HG02588 (cell line): Measurements from ENCODE around the gene ZNF277.
"Not testable (repeated sequence)": the region's sequence is repeated elsewhere in the genome, so short reads cannot be mapped to it uniquely, and the experiment has no call there.

Experiments
- ATAC-seq: cut with Tn5 transposase; IDR thresholded peaks from one replicate; pipeline ENCODE4 v1.9.1; 2021; ENCODE audit warnings: mild to moderate bottlenecking, moderate library complexity; ENCODE audit not compliant: unreplicated experiment

ZNF277 gene

DNA sequence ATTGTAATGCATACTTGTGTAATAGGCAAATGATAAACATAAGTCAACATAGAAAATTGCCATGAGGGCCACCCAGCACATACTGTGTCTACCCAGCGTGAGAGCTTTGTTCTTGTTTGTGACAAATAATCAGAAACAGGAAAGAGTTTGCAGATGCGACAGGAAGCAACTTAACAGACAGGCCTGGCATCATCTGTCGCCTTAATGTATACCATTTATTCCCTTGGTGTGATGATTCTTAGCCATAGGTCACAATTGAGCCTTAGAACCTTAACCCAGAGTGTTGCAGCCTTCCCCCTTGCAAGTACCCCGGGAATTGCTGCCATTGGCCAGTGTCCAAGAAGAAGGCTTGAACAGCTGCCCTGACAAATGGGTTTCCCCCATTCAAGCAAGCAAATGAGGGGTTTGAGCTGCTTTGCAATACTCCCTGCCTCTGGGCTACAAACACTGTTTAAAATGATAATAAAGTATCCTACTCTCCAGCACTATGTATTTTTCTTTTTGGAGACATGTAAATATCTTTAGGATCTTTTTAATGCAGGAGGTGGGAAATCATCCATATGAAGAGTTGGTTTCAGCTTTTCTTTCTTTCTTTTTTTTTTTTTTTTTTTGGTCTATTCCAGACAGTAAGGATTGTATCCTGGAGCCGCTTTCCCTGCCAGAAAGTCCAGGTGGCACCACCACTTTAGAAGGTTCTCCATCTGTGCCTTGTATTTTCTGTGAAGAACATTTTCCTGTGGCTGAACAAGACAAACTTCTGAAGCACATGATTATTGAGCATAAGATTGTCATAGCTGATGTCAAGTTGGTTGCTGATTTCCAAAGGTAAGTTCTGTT is 80.0 kb downstream of the ZNF277 start:
- ATAC-seq: peak; percentile 61

DNA sequence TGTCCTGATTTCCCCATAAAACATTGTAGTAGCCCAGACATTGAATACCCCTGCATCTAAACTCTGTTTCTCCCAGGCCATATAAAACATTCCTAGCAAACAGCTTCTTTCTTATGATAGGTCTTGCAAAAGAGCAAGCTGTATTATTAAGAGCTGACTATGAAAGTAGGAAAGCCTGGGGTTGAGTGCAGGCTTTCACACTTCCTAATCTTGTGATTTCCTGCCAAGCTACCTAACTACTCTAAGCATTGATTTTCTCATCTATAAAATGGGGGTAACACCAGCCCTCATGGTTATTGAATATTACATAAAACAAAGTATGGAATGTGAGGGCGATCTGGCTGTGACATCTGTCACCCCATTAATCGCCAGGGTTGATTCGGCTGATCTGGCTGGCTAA is 81.8 kb downstream of the ZNF277 start:
- no peak for ATAC-seq

DNA sequence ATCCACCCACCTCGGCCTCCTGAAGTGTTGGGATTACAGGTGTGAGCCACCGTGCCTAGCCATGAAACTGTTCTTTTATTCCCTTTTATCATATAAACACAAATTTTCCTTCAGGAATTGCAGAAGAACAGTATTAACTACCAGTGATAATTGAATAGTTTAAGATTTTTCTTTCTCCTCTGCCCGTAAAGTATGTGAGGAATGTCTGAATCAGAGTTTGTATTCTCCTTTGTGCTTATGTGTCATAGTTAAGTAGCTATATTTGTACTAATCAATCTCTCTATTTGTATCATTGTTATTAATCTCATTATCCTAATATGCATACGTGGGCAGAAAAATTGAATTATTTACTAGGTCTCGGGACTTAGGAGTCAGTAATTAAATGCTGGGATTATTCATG is 83.6 kb downstream of the ZNF277 start:
- ATAC-seq: no peak

DNA sequence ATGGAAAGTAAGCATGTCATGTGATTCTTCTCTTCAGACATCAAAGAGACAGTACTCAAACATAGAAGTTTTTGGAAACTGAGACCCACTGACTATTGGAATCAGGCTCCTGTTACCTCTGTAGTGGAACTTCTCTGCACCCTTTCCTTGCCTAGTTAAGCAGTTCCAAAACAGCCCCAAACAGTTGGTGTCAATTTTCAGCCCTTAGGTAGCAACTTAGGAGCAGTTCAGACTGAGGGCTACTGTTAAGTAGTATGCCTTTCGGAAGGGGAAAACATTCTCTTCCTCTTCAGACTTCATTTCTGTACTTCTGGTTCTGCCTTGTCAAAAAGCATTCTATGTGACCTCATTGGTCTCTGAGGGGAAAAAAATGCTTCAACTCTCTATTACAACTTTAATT is 85.7 kb downstream of the ZNF277 start:
- no peak for ATAC-seq

DNA sequence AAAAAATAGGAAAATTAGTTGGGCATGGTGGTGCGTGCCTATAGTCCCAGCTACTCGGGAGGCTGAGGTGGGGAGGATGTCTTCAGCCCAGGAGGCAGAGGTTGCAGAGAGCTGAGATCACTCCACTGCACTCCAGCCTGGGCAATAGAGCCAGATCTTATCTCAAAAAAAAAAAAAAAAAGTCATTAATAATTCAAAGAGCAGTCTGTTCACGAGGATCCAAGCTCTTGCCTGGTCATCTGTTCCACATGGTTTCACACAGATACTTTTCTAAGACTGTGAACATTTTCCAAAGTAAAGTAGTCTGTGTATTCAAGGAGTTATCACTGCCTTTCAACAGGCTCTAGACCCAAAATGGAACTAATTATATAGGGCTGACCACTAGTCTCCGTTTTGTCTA is 86.9 kb downstream of the ZNF277 start:
- ATAC-seq: no peak

DNA sequence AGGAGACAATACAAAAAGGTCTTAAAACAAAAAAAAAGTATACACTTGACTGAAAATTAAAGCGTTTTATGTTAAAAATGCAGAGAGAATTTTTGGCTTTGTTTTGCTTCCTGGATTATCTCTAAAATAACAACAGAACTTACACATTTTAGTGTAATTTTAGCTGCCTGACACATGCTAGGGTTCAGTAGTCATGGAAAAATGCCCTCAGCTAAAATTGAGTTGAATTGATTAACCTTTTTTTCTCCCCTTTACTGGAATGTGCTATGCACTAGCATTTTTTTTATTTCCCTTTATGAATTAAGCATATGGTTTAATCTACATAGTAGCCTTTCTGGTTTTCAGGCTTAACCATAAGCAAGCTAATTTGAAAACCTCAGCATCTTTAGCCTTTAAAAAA is 89.9 kb downstream of the ZNF277 start:
- no peak for ATAC-seq

DNA sequence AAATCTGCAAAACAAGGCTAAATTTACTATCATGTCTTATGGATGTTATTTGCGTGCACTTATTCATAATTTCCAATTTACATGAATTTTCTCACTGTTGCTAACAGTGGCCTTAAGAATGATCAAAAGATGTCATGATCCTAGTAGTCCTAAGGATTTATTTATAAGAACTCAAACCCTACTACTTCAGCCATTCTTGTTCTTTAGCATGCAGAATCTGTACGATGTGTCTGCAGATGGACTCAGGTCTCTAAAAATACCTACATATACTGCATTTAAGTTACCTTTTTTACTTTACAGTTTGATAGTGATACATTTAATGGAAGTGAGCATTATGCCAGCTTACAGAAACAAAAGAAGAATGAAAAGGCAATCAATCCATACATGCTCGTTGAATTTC is 91.2 kb downstream of the ZNF277 start:
- ATAC-seq: no peak

DNA sequence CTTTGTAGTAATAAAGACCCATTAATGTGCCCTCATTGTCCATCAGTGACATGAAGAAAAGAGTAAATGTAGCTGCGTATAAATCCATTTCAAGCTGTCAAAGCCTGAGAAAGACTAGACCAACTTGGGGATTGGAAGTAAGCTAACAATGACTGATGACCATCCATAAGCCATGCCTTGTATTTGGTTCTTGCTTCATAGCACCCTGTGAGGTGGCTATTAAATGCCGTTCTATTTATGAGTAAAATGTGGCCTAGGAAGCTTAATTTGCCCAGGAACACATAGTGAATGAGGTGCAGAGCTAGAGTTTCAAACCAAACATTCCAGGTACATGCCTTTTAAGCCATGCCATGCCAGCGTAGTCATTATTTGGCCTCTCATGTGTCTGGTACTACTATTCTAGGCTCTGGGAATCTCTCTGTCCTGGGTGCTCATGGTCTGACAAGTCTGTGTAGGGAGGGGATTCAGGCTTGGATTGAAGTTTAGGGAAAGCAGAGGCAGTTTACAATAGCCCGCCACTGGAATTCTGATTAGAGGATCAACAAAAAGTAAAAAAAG is 92.1 kb downstream of the ZNF277 start:
- no peak for ATAC-seq

DNA sequence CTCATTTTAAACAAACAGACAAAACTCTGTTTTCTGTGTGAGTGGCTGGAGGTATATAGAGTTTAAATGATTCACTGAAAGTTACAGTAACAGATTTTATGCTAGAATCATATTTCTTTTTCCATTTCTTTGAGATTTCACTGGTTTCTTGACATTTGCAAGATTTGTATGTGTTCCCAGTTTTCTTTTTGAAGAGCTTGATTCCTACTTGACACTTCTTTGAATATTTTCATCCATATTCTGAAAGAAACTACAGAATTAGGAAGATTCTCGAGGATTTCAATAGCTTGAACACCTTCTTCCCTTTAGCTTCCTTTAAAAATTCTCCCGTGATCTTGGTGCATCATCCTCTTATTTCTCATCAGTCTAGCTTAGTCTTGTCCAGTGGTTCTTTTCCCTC is 93.6 kb downstream of the ZNF277 start:
- no peak for ATAC-seq

DNA sequence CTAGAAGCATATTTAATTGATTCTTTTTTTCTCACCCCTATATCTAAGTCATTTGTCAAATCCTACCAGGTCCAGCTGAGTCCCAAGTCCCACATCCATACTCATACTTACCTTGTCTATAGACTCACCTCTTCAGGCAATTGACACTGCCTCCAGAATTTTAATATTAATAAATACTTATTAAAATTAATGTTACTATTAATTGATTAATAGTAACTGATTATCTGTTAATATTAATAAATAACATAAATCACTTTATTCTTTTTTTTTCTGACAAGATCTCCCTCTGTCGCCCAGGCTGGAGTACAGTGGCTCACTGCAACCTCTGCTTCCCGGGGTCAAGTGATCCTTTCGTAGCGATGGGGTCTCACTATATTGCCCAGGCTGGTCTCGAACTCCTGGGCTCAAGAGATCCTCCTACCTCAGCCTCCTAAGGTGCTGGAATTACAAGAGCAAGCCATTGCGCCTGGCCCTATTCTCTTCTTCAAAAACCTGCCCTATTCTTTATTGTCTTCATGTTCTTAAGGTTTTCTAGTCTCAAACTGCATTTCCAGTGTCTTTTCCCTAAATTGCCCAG is 94.4 kb downstream of the ZNF277 start:
- ATAC-seq: no peak

DNA sequence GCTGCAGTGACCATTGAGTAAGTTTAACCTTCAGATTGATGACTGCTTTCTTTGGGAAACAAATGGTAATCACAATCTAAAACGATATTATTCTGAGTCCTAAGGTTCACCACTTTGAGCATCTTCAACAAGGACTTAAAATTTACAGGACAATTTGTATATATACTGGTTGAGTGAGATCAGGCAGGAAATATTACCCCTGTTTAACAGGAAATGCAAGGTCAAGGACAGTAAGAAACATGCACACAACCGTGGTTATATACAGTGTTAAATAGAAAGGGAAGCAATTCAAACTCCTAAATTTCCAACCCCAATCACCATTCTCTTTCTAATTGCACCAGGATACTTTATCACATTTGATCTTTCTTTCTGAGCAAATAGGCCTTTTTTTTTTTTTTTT is 96.1 kb downstream of the ZNF277 start:
- no peak for ATAC-seq

DNA sequence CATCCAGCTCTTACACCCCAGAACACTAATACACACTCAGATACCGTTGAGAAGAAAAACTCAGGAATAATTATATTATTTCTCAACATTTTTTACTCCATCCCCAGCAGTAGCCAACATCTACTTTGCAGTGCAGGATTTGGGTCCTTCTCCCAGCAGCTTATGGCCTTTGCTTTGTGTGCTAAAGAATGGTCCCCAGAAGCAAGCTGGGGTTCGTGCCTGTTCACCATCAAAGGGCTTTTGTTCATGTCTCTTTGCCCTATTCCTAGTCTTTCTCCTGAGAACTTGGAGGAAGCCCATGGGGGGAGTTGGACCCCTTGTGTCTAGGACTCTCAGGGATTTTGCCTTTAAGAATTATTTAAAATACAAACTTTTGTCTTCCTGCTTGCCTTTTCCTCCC is 100.4 kb downstream of the ZNF277 start:
- no peak for ATAC-seq

DNA sequence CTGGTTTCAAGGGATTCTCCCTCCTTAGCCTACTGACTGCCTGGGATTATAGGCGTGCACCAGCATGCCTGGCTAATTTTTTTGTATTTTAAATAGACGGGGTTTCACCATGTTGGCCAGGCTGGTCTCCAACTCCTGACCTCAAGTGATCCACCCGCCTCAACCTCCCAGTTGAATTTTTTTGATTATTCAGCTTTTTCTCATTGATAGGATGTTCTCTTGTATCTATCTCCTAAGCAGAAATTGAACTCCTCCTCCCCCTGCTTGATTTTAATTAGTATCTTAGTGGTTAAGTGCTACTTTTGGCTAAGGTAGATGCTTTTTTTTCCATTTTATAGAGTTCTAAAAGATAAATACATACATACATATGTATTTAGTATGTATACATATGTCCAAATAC is 101.0 kb downstream of the ZNF277 start:
- no peak for ATAC-seq

DNA sequence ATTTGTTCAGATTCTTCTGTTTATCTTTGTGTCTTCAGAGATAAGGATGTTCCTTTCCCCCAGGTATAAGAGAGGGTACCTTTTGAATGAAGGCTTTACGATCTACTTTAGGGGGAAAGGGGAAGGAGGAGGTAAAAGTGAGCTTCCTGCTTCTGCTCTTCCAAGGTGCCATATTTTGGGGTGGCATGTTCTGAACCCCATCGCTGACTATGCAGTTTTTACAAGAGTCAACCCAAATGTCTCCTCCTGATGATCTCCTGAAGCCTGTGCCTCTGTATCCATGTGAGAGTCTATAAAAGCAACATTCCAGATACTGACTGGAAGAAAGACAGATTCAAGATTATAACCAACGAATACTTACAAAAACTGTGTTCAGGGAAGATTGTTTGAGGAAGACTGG is 102.5 kb downstream of the ZNF277 start:
- ATAC-seq: no peak

DNA sequence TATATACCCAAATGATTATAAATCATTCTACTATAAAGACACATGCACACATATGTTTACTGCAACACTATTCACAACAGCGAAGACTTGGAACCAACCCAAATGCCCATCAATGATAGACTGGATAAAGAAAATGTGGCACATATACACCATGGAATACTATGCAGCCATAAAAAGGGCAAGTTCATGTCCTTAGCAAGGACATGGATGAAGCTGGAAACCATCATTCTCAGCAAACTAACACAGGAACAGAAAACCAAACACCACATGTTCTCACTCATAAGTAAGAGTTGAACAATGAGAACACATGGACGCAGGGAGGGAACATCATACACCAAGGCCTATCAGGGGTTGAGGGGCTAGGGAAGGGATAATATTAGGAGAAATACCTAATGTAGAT is 110.3 kb downstream of the ZNF277 start:
- ATAC-seq: not testable (repeated sequence)

DNA sequence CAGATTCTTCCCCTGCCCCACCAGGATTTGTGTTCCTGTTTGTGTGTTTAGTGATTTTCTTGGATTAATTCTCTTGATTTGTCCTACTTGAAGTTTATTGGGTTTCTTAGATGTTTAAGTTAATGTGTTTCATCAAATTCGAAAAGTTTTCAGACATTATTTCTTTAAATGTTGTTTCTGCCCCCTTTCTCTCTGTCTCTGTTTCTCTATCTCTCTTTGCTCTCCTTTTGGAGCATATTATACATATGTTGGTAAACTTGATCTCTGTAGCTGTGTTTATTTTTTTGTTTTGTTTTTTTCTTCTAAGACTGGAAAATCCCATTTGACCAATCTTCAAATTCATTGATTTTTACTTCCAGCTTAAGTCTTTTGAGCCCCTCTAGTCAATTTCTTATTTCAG is 115.6 kb downstream of the ZNF277 start:
- no peak for ATAC-seq

DNA sequence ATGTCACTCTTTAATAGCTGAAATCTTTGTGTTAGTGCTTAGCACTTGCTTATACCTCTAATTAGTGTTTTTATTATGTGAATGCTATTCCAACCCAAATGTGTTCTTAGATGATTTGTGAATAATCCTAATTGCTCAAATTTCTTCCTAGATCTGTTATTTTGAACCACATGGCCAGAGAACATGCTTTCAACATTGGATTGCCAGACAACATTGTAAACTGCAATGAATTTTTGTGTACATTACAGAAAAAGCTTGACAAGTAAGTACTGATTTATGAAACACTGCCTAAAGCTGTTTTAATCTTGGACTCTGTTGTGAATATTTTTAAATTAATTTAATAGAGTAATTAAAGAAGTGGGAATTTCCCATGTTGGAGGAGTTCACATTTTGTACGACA is 121.1 kb downstream of the ZNF277 start:
- no peak for ATAC-seq

DNA sequence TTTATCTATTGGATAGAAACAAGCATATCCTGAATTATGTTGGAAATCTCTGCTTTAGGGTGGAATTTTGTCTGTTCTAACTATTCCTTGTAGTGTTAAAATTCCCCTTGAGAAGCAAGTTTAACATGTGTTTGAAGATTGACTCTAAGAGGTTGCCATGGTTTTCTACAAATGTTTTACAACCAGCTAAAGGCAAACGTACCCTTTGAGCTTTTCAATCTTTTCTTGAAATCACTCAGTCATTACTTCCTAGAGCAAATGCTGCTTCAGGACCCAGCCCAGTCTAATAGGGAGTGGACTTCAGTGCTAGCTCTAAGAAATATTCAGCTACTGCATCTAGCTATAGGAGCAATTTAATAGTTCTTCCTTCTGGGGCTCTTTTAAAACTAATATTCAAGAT is 125.0 kb downstream of the ZNF277 start:
- ATAC-seq: no peak

DNA sequence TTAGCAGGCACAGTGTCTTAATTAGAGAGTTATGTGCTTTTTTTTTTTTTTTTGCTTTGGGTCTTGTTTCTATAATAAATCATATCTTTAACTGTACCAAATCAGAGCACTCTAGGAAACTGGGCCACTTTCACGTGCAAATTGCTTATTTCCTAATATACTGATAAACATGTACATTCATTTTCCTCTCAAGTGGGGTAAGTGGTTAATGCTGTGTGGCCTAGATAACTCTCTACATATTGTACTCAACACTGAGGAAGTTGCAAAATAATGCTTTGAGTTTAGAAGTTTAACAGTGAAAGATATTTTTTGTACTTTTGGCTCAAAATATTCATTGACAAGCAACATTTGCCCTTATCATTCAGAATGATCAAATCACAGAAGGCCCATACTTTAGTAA is 127.9 kb downstream of the ZNF277 start:
- no peak for ATAC-seq

DNA sequence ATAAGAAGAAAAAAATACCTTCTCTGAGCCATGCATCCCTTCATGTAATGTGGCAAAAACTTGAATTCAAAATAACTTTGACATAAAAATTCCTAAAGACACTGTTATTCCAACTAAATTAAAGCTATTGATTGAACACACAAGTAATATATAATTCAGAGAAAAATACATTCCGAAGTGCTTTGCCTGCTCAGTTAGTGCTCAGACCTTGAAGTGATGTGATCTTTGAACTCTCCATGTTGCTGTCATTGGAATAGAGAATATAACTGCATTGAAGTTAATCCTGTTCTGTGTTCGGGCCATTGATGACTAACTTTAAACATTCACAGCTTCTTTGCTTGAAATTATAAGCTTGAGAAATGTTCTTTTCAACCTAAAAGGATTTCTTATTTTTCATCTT is 129.8 kb downstream of the ZNF277 start:
- no peak for ATAC-seq

DNA sequence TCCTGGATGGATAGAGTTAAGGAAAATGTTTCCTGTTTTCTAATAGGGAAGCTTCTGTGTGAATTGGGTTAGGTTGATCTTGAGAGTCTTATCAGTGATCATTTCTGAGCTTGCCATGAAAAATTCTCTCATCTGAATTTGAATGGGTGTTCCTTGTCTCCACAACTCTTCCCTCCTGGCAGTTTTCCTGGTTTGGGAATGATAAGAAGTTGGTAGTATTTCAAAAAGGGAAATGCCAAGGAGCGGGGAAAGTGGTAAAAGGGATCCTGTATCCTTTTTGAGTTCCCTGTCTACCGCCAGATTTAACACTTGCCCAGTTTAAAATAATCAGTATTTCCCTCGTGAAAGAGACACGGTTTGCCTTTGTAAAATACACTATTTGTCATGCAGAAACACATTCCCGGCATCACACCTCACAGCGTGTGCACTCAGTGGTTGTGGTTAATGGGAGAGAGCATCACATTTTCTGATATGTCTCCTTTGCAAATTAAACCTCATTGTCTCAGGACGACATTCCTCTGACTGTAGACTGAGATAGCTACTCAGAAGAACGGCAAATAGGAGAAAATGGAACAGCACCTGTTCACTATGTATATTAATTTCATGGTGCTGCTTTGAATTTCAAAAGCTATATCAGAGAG is 130.6 kb downstream of the ZNF277 start:
- ATAC-seq: no peak

DNA sequence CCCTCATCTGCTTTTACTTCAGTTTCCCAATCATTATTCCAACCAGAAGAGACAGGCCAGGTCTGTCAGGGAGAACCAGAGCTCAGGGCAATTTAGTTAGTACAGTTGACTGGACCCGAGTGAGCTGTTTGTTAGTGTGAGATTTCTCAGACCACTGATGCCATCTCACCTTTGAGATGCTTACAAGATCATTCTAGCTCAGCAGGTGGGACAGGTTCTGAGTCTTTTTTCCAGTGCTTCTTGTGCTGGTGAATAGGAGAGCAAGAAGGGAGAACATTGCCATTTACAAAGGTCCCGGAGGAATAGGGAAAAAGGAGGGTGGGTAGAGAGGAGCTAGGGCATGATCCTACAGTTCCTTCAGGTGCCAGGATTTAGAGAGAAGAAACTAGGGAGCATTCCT is 131.4 kb downstream of the ZNF277 start:
- no peak for ATAC-seq
